Stimulated activated CD8-positive, alpha-beta memory T cell treated with anti-CD3 and anti-CD28 coated beads, Interleukin-2, amount 100 ng/mL, for 1 hour (primary cell): ENCODE data around the gene LTBP4.
A peak's percentile ranks its signal among the peaks of the same experiment; 100 is the strongest.
"Not testable (repeated sequence)": the region's sequence is repeated elsewhere in the genome, so short reads cannot be mapped to it uniquely, and the experiment has no call there.

ENCODE experiments used
- DNase-seq, 2 donors: peaks; one replicate each; pipeline ENCODE4 v3.0.0-alpha.2; 2020; ENCODE audit warnings: low read depth in 2 of 2

Gene LTBP4, protein sequence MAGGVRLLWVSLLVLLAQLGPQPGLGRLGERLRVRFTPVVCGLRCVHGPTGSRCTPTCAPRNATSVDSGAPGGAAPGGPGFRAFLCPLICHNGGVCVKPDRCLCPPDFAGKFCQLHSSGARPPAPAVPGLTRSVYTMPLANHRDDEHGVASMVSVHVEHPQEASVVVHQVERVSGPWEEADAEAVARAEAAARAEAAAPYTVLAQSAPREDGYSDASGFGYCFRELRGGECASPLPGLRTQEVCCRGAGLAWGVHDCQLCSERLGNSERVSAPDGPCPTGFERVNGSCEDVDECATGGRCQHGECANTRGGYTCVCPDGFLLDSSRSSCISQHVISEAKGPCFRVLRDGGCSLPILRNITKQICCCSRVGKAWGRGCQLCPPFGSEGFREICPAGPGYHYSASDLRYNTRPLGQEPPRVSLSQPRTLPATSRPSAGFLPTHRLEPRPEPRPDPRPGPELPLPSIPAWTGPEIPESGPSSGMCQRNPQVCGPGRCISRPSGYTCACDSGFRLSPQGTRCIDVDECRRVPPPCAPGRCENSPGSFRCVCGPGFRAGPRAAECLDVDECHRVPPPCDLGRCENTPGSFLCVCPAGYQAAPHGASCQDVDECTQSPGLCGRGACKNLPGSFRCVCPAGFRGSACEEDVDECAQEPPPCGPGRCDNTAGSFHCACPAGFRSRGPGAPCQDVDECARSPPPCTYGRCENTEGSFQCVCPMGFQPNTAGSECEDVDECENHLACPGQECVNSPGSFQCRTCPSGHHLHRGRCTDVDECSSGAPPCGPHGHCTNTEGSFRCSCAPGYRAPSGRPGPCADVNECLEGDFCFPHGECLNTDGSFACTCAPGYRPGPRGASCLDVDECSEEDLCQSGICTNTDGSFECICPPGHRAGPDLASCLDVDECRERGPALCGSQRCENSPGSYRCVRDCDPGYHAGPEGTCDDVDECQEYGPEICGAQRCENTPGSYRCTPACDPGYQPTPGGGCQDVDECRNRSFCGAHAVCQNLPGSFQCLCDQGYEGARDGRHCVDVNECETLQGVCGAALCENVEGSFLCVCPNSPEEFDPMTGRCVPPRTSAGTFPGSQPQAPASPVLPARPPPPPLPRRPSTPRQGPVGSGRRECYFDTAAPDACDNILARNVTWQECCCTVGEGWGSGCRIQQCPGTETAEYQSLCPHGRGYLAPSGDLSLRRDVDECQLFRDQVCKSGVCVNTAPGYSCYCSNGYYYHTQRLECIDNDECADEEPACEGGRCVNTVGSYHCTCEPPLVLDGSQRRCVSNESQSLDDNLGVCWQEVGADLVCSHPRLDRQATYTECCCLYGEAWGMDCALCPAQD (N-terminal part only)

DNA sequence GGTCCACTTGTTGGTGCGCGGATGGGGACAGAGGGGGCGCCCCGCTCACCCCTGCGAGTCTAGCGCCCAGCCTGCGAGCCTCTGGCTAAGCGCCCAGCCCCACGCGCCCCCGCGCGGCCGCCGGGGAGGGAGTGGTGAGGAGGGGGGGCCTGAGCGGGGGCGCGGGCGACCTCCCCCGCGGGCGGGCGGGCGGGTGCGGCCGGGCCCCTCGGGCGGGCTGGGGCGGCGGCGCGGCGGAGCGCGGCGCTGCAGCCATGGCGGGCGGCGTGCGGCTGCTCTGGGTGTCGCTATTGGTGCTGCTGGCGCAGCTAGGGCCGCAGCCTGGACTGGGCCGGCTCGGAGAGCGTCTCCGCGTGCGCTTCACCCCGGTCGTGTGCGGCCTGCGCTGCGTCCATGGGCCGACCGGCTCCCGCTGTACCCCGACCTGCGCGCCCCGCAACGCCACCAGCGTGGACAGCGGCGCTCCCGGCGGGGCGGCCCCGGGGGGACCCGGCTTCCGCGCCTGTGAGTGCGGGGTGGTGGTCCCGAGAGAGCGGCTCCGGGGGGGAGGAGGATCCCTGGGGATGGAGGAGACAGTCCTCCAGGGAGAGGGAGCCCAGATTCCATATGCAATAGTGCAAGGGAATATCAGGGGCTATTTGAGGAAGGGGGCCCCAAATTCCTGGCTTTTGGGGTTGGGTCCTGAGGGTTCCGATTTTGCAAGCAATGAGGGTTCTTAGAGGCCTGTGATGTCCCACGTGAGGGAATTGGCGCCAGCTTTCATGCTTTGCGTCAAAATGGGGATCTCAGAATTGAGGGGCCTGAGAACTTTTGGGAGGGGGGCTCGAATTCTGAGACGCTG is at the start of gene LTBP4:
TSS of gene LTBP4 (plus strand) at position 236 of the 841 bp plus-strand sequence. CDS start at position 255, 19 bp downstream.
- DNase-seq: no peak

- DNase-seq: no peak
Measured at GRCh38 chr19:40552848-40553247, 48.3 kb upstream of the LTBP4 start.

DNA sequence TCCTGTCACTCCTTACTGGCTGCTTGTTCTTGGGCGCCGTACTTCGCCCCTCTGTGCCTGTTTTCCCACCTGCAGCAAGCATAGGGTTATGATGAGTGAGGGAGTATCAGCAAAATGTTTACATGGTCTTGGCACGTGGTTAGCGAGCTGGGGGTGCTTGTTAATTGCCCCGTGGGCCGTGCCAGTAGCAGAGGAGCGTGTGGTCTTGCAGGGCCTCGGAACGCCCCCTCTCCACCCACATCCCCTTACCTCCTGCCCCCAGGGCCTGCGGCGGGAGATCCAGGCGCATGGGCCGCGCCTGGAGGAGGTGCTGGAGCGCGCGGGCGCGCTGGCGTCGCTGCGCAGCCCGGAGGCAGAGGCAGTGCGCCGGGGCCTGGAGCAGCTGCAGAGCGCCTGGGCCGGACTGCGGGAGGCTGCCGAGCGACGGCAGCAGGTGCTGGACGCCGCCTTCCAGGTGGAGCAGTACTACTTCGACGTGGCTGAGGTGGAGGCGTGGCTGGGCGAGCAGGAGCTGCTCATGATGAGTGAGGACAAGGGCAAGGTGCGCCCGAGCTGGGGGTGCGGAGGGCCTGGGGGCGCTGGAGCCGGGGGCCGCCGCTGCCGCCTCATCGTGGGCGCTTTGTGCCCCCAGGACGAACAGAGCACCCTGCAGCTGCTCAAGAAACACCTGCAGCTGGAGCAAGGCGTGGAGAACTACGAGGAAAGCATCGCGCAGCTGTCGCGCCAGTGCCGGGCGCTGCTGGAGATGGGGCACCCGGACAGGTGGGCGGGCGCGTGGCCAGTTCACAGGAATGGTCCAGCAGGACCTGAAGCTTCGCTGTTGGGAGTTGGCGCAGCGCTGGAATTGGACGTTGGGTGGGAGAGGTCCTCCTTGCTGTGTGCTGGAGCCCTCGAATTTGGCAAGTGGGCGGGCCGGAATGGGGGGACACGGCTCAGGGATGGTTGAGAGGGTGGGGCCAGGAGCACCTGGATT is 47.0 kb upstream of the LTBP4 start:
- DNase-seq: no peak

GRCh38 chr19:40555978-40556689 is 45.0 kb upstream of the LTBP4 start:
- DNase-seq: no peak

- DNase-seq: no peak
Measured at GRCh38 chr19:40556953-40557530, 44.1 kb upstream of the LTBP4 start.

DNA sequence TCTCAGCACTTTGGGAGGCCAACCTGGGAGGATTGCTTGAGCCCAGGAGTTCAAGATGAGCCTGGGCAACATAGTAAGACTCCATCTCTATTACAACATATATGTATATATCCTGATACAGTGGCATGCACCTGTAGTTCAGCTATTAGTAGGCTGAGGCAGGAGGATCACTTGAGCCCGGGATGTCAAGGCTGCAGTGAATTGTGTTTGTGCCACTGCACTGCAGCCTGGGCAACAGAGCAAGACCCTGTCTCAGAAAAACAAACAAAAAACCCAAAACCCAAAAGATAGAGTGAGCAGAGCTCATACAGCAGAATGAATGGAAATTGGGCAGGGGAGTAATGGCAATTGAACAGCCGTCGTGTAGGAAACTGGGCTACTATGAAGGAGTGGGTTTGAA is 41.8 kb upstream of the LTBP4 start:
- DNase-seq: no peak

DNA sequence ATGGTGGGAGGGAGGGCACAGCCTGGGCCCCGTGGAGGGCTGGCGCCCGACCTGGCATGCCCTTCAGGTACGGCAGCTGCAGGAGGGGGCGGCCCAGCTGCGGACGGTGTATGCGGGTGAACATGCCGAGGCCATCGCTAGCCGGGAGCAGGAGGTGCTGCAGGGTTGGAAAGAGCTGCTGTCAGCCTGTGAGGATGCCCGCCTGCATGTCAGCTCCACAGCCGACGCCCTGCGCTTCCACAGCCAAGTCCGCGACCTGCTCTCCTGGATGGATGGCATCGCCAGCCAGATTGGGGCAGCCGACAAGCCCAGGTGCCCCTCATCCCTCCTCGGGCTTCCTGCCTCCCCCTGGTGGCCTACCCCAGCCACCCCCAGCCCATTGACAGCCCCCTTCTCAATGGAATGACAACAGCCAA is 41.1 kb upstream of the LTBP4 start:
- DNase-seq: no peak

GRCh38 chr19:40561947-40562346 is 39.2 kb upstream of the LTBP4 start:
- DNase-seq: no peak

DNA sequence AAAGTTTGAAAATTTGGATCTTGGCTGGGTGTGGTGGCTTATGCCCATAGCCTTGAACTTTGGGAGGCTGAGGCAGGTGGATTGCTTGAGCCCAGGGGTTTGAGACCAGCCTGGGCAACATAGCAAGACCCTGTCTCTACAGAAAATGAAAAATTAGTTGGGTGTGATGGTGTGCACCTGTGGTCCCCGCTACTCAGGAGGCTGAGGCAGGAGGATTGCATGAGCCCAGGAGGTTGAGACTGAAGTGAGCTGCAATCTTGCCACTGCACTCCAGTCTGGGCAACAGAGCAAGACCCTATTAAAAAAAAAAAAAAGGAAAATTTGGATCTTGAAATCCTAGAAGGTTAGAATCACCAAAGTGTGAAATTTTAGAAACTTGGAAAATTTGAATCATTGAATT is 36.6 kb upstream of the LTBP4 start:
- not testable (repeated sequence) for DNase-seq

DNA sequence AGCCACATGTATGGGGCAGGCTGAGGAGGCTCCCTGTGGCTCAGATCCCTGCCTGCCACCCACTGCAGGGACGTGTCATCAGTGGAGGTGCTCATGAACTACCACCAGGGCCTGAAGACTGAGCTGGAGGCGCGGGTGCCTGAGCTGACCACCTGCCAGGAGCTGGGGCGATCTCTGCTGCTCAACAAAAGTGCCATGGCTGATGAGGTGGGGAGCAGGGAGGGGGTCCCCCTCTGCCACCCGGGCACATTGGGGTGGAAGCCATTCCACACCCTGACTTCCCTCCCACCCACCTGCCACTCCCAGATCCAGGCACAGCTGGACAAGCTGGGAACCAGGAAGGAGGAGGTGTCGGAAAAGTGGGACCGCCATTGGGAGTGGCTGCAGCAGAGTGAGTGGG is 35.8 kb upstream of the LTBP4 start:
- DNase-seq: no peak

DNA sequence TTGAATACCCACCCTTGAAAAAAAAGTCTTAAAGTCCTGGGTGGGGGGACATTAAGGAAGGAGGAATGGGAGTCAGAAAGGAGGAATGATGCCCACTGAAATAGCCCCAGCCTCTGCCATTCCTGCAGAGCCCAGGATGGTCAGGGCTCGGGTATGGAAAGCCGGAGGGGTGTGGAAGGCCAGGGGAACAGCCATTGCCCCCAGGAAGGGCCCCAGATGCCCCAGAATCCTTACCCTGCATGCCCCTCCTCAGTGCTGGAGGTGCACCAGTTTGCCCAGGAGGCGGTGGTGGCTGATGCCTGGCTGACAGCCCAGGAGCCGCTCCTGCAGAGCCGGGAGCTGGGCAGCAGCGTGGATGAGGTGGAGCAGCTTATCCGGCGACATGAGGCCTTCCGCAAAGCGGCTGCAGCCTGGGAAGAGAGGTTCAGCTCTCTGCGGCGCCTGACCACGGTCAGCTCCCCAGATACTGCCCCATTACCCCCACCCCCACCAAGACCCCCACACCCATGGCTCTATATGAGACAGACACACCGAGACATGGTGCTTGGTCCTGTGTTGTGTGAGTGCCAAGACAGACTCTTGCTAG is 35.2 kb upstream of the LTBP4 start:
- no peak for DNase-seq

- no peak for DNase-seq
Measured at GRCh38 chr19:40567040-40567749, 34.0 kb upstream of the LTBP4 start.

DNA sequence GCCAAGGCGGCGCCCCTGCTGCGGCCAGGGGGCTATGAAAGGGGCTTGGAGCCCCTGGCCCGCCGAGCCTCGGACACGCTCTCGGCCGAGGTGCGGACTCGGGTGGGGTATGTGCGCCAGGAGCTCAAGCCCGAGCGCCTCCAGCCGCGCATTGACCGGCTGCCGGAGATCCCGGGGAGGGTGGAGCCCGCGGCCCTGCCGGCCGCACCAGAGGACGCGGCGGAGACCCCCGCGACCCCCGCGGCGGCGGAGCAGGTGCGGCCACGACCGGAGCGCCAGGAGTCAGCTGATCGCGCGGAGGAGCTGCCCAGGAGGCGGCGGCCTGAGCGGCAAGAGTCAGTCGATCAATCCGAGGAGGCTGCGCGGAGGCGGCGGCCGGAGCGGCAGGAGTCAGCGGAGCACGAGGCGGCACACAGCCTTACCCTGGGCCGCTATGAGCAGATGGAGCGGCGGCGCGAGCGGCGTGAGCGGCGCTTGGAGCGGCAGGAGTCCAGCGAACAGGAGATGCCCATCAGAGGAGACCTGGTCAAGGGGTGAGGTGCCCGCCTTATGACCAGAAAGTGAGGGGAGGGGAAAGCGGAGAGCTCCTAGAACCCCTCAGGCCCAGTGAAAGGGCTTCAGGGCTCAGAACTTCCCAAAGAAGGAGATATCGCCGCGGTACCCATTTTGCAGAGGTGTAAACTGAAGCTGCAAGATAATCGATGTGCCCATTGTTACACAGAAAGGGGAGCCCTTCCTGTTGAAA is 33.2 kb upstream of the LTBP4 start:
- no peak for DNase-seq

DNA sequence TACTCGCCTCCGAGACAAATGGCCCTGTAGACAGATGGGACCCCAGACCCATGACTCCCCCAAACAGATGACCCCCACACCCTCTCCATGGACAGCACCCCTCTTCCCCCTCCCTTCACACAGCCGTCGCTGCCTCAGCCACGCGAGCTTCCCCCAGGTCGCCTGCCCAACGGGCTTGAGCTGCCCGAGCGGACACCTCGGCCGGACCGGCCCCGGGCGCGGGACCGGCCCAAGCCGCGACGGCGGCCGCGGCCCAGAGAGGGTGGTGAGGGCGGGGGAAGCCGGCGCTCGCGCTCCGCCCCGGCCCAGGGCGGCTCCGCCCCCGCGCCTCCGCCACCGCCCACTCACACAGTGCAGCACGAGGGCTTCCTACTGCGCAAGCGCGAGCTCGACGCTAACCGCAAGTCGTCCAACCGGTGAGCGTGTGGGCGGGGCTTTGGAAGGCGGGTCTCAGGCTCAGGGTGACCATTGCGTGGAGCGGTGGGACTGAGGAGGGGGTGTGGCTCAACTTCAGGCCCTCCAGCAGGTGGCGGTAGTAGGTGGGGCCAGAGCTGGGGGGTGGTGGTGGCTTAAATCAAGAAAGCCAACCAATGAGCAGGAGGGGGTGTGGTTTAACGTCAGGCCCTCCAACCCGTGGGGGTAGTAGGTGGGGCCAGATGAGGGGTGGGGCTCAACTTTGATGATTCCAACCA is 30.7 kb upstream of the LTBP4 start:
- DNase-seq: peak; percentile 80 to 88

DNA sequence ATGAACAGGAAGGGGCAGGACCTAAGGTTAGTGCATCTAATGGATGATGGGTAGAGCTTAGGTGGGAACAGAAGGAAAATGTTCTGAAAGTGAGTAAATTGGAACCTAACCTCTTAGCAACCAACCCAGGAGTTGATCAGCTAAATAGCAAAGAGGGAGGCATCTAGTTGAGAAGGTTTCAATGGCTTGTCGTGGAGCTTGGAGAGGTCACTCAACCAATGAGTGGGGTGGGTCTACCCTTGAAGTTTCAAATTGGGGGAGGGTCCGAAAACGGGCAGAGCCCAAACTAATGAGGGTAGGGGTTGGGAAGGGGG is 30.2 kb upstream of the LTBP4 start:
- no peak for DNase-seq

DNA sequence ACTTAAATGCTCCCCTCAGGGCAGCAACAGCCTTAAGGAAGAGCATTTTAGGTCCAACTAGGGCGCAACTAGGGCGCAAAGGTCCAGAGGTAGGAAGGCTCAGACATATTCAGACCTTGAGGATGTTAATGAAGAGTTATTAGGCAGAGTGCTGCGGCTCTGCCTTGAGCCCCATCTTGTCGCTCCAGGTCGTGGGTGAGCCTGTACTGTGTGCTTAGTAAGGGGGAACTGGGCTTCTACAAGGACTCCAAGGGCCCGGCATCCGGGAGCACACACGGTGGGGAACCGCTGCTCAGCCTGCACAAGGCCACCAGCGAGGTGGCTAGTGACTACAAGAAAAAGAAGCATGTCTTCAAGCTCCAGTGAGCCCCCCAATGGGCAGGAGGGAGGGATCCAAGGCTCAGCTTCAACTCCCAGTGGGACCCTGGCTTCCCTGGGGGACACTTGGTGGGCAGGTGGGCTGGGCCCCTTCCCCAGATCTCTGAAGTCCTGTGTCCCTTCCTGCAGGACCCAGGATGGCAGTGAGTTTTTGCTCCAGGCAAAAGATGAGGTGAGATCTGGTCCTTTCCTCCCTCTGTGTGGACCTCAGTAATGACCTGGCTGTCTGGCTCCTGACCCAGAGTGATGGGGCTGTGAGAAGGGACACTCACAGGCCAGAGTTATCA is 29.2 kb upstream of the LTBP4 start:
- DNase-seq: no peak
